Sigmoid colon (tissue), 4 donors: Measurements from ENCODE around the gene SPPL3.

Source experiments
- EP300 ChIP-seq, 4 donors: sonication (generic); formaldehyde crosslinking; IDR thresholded peaks; one replicate each; pipeline ENCODE4 v1.6.1; 2017; ENCODE audit warnings: antibody characterized with exemption in 4 of 4
- POLR2A ChIP-seq, 2 donors: fragments of 450-650 bp; IDR thresholded peaks; one replicate each; pipeline ENCODE4 v1.6.1; 2016; ENCODE audit warnings: antibody characterized with exemption in 2 of 2, mild to moderate bottlenecking in 2 of 2, moderate library complexity in 2 of 2
- POLR2AphosphoS5 ChIP-seq, 4 donors: sonication (generic); formaldehyde crosslinking; IDR thresholded peaks; one replicate each; pipeline ENCODE4 v1.6.1; 2017; ENCODE audit warnings: antibody characterized with exemption in 4 of 4
- TF ChIP-seq, protein P1 (sequence below), 4 experiments: fragments of 450-650 bp in 3 of 4; fragments of 200-600 bp in 1 of 4; IDR thresholded peaks; one replicate each; pipeline ENCODE4 v1.5.1; 2016 to 2019; ENCODE audit warnings: antibody characterized with exemption in 4 of 4, mild to moderate bottlenecking in 3 of 4, moderate library complexity in 2 of 4

DNA sequence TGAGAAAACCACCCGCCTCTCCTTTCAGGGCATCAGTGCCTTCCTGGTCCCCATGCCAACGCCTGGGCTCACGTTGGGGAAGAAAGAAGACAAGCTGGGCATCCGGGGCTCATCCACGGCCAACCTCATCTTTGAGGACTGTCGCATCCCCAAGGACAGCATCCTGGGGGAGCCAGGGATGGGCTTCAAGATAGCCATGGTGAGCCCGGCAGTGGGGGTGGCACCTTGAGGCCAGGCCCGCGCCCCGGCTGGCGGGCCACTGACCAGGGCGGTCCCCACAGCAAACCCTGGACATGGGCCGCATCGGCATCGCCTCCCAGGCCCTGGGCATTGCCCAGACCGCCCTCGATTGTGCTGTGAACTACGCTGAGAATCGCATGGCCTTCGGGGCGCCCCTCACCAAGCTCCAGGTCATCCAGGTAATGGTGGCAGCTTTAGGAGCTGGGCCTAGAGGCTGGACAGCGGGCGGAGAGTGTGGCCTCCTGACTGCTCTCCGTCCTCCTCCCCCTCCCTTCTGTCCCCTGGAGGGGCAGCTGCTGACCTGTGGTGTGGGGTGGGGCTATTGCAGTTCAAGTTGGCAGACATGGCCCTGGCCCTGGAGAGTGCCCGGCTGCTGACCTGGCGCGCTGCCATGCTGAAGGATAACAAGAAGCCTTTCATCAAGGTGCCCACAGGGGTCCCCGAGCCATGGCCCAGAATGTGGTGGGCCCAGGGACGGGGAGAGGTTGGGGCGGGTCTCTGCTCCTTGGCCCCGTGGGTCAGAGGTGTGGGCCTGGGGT lies 165.7 kb downstream of the SPPL3 start:
- TF ChIP-seq EP300 (IDR thresholded peaks at IDR 0.05) = no peak
- TF ChIP-seq, protein P1, sequence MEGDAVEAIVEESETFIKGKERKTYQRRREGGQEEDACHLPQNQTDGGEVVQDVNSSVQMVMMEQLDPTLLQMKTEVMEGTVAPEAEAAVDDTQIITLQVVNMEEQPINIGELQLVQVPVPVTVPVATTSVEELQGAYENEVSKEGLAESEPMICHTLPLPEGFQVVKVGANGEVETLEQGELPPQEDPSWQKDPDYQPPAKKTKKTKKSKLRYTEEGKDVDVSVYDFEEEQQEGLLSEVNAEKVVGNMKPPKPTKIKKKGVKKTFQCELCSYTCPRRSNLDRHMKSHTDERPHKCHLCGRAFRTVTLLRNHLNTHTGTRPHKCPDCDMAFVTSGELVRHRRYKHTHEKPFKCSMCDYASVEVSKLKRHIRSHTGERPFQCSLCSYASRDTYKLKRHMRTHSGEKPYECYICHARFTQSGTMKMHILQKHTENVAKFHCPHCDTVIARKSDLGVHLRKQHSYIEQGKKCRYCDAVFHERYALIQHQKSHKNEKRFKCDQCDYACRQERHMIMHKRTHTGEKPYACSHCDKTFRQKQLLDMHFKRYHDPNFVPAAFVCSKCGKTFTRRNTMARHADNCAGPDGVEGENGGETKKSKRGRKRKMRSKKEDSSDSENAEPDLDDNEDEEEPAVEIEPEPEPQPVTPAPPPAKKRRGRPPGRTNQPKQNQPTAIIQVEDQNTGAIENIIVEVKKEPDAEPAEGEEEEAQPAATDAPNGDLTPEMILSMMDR (IDR thresholded peaks at IDR 0.05) = no peak
- no peak for TF ChIP-seq POLR2AphosphoS5 (IDR thresholded peaks at IDR 0.05)
- TF ChIP-seq POLR2A (IDR thresholded peaks at IDR 0.05) = no peak
